OCI-LY1 (cell line): ENCODE results near the gene AGFG1.

Experiments
- CTCF ChIP-seq: fragments of 200-600 bp; sonication (generic), shearing (Covaris generic); IDR thresholded peaks from 2 replicates; pipeline ENCODE4 v1.5.1; 2017; ENCODE audit warnings: mild to moderate bottlenecking, antibody characterized with exemption, low read length, moderate library complexity, mixed read lengths
- EZH2 ChIP-seq: fragments of 200-600 bp; sonication (generic), shearing (Covaris generic); IDR thresholded peaks from 2 replicates; pipeline ENCODE4 v1.8.0; 2017; ENCODE audit warnings: borderline replicate concordance, mixed run types, mild to moderate bottlenecking, antibody characterized with exemption, low read length, moderate library complexity, mixed read lengths

GRCh38 chr2:227582369-227582768 is 110.4 kb downstream of the AGFG1 start:
- TF ChIP-seq EZH2 (no peak), CTCF (no peak)
